Measurements from ENCODE around the gene FAM234B. TPM values are rescaled to one million over a fixed set of nuclear protein-coding genes. Genes with fewer than 3 reads are reported as not detected.

The FAM234B gene
- polyA plus RNA-seq, 3 donors from 2014 or later, result 0.14 to 1.5 (median 1.3) TPM

DNA sequence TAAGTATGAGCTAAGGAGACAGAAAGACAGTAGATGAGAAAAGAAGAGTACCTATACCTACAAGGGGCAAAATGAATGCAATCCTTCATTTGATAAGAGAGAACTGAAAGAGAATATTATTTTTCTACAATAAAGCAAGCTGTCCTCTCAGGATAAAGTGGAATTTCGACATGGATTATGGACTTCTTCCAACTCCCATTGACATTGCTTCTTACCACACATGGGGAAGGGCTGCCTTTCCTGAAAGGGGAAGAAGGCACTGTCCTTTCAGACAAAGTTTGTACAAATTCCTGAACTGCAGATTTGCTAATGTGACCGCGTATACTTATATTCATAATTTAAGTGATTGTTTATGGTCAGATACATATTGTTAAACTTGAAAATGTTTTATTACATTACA lies 39.8 kb upstream of the FAM234B start:
- Mint-ChIP-seq H3K9me3 (no peaks in the 10 kb centered on the region), H3K4me3 (no peak overlapping the region), H3K27me3 (ENCODE audit: low read depth in 3 of 3) (peaks cover 2 to 12% (median 10%) of the 10 kb centered on the region in 3 donors), H3K27ac (no peak overlapping the region), H3K36me3 (no peaks in the 10 kb centered on the region), H3K4me1 (peaks cover 20% of the 10 kb centered on the region in 2 donors)
- no peak for DNase-seq

DNA sequence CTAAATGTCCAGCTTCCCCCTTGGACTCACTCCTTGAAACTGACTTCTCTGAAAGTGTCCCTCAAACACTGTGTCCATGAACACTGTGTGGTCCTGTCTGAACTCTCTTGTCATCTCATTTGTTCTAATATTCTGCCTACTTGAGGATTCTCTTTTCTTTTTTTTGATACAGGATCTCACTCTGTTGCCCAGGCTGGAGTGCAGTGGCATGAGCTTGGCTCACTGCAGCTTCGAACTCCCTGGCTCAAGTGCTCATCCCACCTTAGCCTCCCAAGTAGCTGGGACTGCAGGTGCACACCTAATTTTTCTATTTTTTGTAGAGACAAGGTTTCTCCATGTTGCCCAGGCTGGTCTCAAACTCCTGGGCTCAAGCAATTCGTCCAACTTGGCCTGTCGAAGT lies 39.2 kb upstream of the FAM234B start:
- no peak for DNase-seq
- Mint-ChIP-seq H3K36me3 (no peaks in the 10 kb centered on the region), H3K9me3 (no peaks in the 10 kb centered on the region), H3K4me3 (no peak overlapping the region), H3K27me3 (ENCODE audit: low read depth in 3 of 3) (peaks cover 2 to 12% (median 10%) of the 10 kb centered on the region in 3 donors), H3K4me1 (peaks cover 14 to 15% of the 10 kb centered on the region in 2 donors), H3K27ac (no peak overlapping the region)

DNA sequence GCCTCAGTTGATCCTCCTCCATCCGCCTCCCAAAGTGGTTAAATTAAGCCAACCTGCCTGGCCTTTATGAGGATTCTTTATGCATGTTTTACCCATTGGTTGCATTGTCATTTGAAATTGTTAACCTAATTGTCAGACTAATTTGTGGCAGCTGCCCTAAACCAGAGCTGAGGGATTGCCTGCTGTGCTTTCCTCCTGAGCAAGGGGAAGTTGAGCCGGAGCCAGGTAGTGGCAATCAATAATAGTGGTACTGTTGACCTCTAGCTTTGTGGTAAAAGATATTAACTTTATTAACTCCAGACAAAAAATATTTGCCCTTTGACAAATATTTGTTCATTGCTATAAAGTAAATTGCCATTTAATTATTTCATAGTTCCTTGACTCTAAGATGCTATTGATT lies 38.5 kb upstream of the FAM234B start:
- no peak for DNase-seq
- peaks cover 13 to 14% of the 10 kb centered on the region in 2 donors for H3K4me1 Mint-ChIP-seq

DNA sequence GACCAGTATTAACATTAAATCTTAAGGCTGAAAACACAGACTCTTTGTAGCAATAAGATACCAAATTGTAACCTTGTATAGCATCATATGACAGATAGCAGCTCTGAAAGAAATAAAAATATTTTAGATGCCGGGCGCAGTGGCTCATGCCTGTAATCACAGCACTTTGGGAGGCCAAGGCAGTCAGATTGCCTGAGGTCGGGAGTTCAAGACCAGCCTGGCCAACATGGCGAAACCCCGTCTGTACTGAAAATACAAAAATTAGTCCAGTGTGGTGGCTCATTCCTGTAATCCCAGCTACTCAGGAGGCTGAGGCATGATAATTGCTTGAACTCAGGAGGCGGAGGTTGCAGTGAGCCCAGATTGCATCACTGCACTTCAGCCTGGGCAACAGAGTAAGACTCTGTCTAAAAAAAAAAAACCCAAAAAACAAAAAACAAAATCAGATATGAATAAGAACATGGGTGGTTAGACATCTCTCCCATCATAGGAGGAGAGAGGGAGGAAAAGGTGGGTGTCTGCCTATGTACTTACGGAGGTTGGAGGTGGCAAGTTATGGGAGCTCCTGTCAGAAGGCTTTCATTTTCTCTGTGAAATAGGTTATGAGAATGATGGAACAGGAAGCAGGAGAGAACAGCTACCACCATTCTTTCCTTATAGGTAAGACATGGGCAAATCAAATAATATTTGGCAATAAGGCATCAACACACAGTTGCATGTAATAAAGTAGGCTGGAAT lies 36.5 kb upstream of the FAM234B start:
- no peak overlapping the region for H3K27ac Mint-ChIP-seq
- DNase-seq, result no peak
- no peaks in the 10 kb centered on the region for H3K9me3 Mint-ChIP-seq
- H3K36me3 Mint-ChIP-seq, result no peaks in the 10 kb centered on the region
- peaks cover 3 to 7% (median 7%) of the 10 kb centered on the region in 3 donors for H3K27me3 Mint-ChIP-seq (ENCODE audit: low read depth in 3 of 3)
- H3K4me3 Mint-ChIP-seq, result no peak overlapping the region
- H3K4me1 Mint-ChIP-seq, result peaks cover 0 to under 1% of the 10 kb centered on the region in 2 donors

More for the DNA sequence above, 38.5 kb upstream of the FAM234B start:
- H3K9me3 Mint-ChIP-seq, result no peaks in the 10 kb centered on the region
- H3K4me3 Mint-ChIP-seq, result no peak overlapping the region
- peaks cover 2 to 9% (median 9%) of the 10 kb centered on the region in 3 donors for H3K27me3 Mint-ChIP-seq (ENCODE audit: low read depth in 3 of 3)
- no peaks in the 10 kb centered on the region for H3K36me3 Mint-ChIP-seq
- no peak overlapping the region for H3K27ac Mint-ChIP-seq

DNA sequence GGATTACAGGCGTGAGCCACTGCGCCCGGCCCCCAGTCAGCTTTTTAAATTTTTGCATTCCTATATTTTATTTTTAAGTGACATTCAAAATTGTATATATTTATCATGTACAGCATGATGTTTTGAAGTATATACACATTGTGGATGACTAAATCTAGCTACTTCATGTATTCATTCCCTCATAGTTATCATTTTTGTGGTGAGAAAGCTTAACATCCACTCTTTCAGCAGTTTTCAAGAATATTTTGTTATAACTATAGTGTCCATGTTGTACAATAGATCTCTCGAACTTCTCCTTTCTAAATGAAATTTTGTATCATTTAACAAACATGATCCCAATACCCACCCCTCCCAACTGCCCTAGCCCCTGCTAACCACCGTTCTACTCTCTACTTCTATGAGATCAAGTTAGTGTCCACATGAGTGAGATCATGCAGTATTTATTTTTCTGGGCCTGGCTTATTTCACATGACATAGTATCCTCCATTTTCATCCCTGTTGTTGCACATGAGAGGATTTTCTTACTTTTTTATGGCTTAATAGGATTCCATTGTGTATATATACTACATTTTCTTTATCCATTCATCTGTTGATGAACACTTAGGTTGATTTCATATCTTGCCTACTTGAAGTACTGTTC lies 35.3 kb upstream of the FAM234B start:
- DNase-seq, result no peak
- no peaks in the 10 kb centered on the region for H3K36me3 Mint-ChIP-seq

DNA sequence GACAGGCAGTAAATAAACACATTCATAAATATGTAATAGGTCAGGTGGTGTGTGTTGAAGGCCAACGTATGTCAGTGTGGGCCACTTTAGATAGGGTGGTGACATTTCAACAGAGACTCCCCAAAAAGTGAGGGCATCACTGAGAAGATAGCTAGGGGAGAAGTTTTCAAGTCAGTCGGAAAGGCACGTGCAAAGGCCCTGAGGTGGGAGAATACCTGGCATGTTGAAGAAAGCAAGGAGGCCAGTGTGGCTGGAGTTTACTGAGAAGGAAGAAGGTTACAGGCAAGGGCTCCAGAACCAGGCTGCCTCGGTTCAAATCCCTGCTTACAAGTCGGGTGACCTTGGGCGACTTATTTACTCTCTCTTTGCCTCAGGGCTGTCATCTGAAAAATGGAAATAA lies 33.1 kb upstream of the FAM234B start:
- H3K36me3 Mint-ChIP-seq, result no peaks in the 10 kb centered on the region
- H3K27me3 Mint-ChIP-seq (ENCODE audit: low read depth in 3 of 3), result peaks cover 3 to 12% (median 3%) of the 10 kb centered on the region in 3 donors
- no peak overlapping the region for H3K4me3 Mint-ChIP-seq
- H3K9me3 Mint-ChIP-seq, result no peaks in the 10 kb centered on the region
- H3K4me1 Mint-ChIP-seq, result no peaks in the 10 kb centered on the region
- DNase-seq, result no peak
- no peak overlapping the region for H3K27ac Mint-ChIP-seq

More for the DNA sequence above, 35.3 kb upstream of the FAM234B start:
- Mint-ChIP-seq H3K27me3 (ENCODE audit: low read depth in 3 of 3) (peaks cover 3 to 7% (median 7%) of the 10 kb centered on the region in 3 donors), H3K4me3 (no peak overlapping the region), H3K4me1 (no peaks in the 10 kb centered on the region), H3K9me3 (no peaks in the 10 kb centered on the region), H3K27ac (no peak overlapping the region)

DNA sequence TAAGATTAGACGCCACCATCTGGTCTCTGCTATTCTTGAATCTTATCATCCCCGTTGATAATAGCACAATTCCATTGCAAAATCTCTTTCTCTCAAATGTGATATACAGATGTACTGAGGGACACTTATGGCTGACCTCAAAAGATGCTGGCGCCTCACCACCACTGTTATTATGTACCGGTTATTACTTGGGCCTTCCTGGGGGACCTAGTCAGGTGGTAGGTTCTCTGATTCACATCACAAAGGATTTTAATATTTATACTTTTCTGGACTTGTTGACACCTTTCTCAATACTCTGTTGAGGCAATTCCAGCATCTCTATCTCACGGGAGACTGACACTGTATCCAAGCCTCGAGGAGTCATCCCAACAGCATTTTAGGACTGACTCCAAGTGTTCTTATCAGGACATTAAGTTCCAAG lies 21.3 kb upstream of the FAM234B start:
- no peak for DNase-seq
- H3K4me3 Mint-ChIP-seq, result no peak overlapping the region
- no peaks in the 10 kb centered on the region for H3K9me3 Mint-ChIP-seq
- H3K27ac Mint-ChIP-seq, result no peak overlapping the region
- H3K4me1 Mint-ChIP-seq, result no peaks in the 10 kb centered on the region
- H3K27me3 Mint-ChIP-seq (ENCODE audit: low read depth in 3 of 3), result peaks cover 0 to 3% (median 2%) of the 10 kb centered on the region in 3 donors
- no peaks in the 10 kb centered on the region for H3K36me3 Mint-ChIP-seq

DNA sequence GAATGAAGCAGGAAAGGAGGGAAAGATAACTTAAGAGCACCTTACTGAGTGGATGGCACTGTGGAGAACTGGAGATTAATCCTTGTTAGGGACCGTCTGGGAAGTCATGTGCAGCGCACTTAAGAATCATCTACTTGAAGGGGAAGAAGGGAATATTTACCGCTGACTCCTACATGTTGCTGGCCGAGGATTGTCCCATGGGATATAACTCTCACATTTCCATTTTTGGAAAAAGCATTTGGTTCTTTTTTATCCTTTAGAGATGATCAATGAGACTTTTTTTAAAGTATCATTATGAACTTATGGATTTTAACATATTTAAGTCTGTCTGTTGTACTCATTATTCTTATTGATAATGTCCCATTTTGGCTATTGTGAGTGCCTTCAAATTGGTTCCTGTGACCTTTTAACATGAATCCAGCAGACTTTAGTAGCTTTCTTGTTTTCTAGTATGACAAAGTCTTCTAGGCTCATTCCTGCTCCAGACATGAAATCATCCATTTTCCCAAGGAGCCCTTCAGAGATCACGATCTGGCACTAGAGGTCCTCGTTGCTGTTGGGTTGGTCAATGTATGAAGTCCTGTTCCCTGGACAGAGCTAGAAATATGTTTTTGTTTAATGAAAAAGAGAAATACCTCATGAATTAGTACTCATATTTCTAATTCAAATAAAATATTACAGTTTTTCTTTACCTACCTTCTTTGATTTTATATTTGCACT lies 20.2 kb upstream of the FAM234B start:
- Mint-ChIP-seq H3K27ac (no peak overlapping the region), H3K36me3 (no peaks in the 10 kb centered on the region), H3K9me3 (no peaks in the 10 kb centered on the region), H3K4me3 (no peak overlapping the region), H3K27me3 (ENCODE audit: low read depth in 3 of 3) (peaks cover 0 to 5% (median 2%) of the 10 kb centered on the region in 3 donors), H3K4me1 (no peaks in the 10 kb centered on the region)
- no peak for DNase-seq

DNA sequence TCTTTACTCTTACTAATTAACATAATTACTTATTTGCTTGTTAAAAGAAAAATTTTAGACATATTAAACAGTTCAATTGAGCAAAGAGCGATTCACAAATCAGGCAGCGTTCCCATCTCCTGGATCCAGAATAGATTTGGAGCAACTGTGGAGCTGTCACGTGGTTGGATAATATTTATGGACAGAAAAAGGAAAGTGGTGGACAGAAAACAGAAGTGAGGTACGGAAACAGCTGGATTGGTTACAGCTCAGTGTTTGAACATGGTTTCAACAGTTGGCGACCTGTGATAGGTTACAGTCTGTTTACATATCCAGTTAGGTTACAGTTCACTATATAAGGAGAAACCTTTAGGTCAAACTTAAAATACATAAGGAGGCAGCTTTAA lies 19.7 kb upstream of the FAM234B start:
- no peak overlapping the region for H3K27ac Mint-ChIP-seq
- H3K36me3 Mint-ChIP-seq, result no peaks in the 10 kb centered on the region
- DNase-seq, result no peak
- peaks cover 2 to 6% (median 3%) of the 10 kb centered on the region in 3 donors for H3K27me3 Mint-ChIP-seq (ENCODE audit: low read depth in 3 of 3)
- no peak overlapping the region for H3K4me3 Mint-ChIP-seq
- no peaks in the 10 kb centered on the region for H3K4me1 Mint-ChIP-seq
- H3K9me3 Mint-ChIP-seq, result no peaks in the 10 kb centered on the region

DNA sequence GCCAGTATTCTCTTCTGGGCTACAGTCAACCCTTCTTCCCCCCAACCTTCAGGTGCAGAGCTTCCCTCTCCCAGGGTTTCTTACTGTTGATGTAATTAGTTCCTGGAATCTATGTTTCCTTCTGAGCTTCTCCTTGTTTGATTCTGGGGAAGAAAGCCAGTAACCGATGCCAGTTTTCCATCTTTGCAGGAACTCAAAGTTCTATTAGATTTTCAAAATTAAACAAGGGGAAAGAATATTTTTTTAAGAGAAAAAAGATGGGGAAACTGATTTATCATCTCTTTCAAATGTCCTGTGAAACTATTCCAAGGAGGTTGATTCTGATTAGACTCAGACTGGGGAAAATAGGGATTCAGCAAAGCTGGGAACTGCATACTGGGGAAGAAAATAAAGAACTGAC lies 17.9 kb upstream of the FAM234B start:
- Mint-ChIP-seq H3K4me1 (no peaks in the 10 kb centered on the region), H3K4me3 (no peak overlapping the region), H3K36me3 (no peaks in the 10 kb centered on the region), H3K27ac (no peak overlapping the region), H3K9me3 (no peaks in the 10 kb centered on the region), H3K27me3 (ENCODE audit: low read depth in 3 of 3) (peaks cover 2 to 6% (median 3%) of the 10 kb centered on the region in 3 donors)
- DNase-seq, result no peak

DNA sequence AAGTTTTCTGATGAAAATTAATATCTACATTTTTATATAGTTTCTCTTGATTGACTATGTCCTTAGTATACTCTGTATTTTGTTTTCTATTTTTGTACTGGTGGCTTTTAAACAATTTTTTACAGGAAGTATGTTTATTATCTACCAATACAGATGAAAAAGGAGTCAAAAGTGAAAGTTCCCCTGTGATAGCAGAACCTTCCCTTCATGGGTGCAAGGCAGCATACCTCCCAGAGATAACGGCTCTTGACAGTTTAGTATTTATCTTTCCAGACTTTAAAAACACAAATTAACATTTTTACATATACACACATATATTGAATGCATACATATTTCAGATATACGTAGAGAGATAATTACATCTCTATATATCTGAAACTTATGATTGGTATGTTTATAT lies 17.1 kb upstream of the FAM234B start:
- Mint-ChIP-seq H3K27ac (no peak overlapping the region), H3K4me1 (no peaks in the 10 kb centered on the region), H3K27me3 (ENCODE audit: low read depth in 3 of 3) (peaks cover 2 to 6% (median 3%) of the 10 kb centered on the region in 3 donors), H3K36me3 (no peaks in the 10 kb centered on the region), H3K9me3 (no peaks in the 10 kb centered on the region), H3K4me3 (no peak overlapping the region)
- no peak for DNase-seq

DNA sequence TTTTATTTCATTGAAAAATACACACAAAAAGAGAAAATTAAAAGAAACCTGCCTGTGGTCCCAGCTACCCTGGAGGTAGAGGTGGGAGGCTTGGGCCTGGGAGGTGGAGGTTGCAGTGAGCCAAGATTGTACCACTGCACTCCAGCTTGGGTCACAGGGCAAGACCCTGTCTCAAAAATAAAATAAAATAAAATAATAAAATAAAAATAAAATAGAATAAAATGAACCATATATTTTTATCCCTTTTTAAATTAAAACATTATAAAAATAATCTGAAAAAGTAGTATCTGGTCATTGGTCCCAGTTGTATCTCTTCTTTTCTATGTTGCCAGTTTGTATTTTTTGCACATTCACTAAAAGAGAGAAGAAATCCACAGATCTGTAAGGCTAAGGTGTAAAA lies 16.7 kb upstream of the FAM234B start:
- H3K9me3 Mint-ChIP-seq, result no peaks in the 10 kb centered on the region
- no peaks in the 10 kb centered on the region for H3K4me1 Mint-ChIP-seq
- DNase-seq, result no peak
- no peak overlapping the region for H3K4me3 Mint-ChIP-seq
- H3K27me3 Mint-ChIP-seq (ENCODE audit: low read depth in 3 of 3), result peaks cover 2 to 6% (median 3%) of the 10 kb centered on the region in 3 donors
- no peak overlapping the region for H3K27ac Mint-ChIP-seq
- no peaks in the 10 kb centered on the region for H3K36me3 Mint-ChIP-seq

DNA sequence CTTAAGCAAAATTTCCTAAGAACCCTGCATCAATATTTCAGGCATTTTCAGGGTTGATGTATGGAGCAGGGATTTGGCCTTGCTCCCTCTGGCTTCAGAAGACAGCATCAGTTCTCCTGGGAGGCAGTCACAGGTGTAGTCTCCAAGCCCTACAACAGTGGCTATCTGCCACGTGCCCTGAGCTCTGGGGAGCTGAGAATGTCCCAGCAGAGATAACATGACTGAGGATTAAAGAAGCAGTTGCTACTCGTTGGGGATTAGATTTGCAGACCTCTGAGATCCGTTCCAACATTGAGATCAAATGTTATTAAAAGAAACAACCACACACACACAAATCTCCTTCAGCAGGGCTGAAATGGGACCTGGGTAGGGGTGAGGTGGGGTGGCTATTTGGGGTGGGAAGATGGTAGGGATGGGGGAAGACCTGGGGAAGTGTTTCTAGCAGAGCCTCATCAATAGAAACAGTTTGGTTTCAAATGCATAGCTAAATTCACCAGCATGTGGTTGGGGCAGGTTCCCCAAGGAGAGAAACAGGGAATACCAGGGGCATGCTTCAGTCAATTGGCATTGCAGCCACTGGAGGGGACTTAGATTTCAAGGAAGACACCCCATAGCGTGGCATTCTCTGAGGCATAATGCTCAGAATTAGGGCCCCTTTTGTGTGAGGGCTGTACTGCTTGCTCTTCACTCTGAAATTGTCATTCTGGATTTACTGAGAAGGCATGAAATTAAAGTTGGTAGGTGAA lies 15.2 kb upstream of the FAM234B start:
- Mint-ChIP-seq H3K4me3 (no peak overlapping the region), H3K27ac (no peak overlapping the region), H3K9me3 (no peaks in the 10 kb centered on the region), H3K4me1 (no peaks in the 10 kb centered on the region), H3K36me3 (no peaks in the 10 kb centered on the region), H3K27me3 (ENCODE audit: low read depth in 3 of 3) (peaks cover 2 to 3% (median 3%) of the 10 kb centered on the region in 3 donors)
- no peak for DNase-seq

Measured in immature natural killer cell (primary cell).